ENCODE data around the gene SKAP2.

GRCh38 chr7:26841003-26841739, 23.2 kb downstream of the SKAP2 start:
- no peak for TF ChIP-seq CTCF (IDR thresholded peaks at IDR 0.05)
- no peak for TF ChIP-seq POLR2A (IDR thresholded peaks at IDR 0.05)

Data from adrenal gland (tissue), 5 donors.